HUES64 (cell line): ENCODE data around the gene TMEM120A.

Source experiments
- H3K27ac ChIP-seq: 2 replicates; pipeline ENCODE4 v1.7.0; 2013; ENCODE audit warnings: low read depth, low read length, inconsistent platforms
- H3K27me3 ChIP-seq: 2 replicates; pipeline ENCODE4 v1.6.1; 2013; ENCODE audit warnings: mild to moderate bottlenecking, low read length; ENCODE audit not compliant: insufficient read depth
- H3K36me3 ChIP-seq: 2 replicates; pipeline ENCODE4 v1.6.1; 2013; ENCODE audit warnings: mild to moderate bottlenecking, low read length; ENCODE audit not compliant: insufficient read depth
- H3K4me1 ChIP-seq: 2 replicates; pipeline ENCODE4 v1.6.1; 2013; ENCODE audit warnings: mild to moderate bottlenecking, low read length, moderate library complexity; ENCODE audit not compliant: insufficient read depth
- H3K4me3 ChIP-seq: 2 replicates; pipeline ENCODE4 v1.5.1; 2013; ENCODE audit warnings: mild to moderate bottlenecking, low read length, moderate library complexity
- H3K9ac ChIP-seq: 2 replicates; pipeline ENCODE4 v1.6.1; 2013; ENCODE audit warnings: mild to moderate bottlenecking, low read depth, low read length
- H3K9me3 ChIP-seq: 2 replicates; pipeline ENCODE4 v1.6.1; 2013; ENCODE audit warnings: low read depth, low read length; ENCODE audit not compliant: insufficient read depth
- WGBS: fragments of 150-250, 120-280 bp; methylation state at CpG from one replicate; pipeline ENCODE4 v1.1.7; 2013; ENCODE audit warnings: missing lambda C conversion rate; 5-methylcytosine and 5-hydroxymethylcytosine counted together

The TMEM120A gene

GRCh38 chr7:75951506-75951905, 42.9 kb downstream of the TMEM120A start:
- no peaks in the 10 kb centered on the region for H3K27me3 ChIP-seq
- WGBS = 94% methylated on average over 5 of the region's 5 CpGs
- no peak overlapping the region for H3K27ac ChIP-seq
- no peaks in the 10 kb centered on the region for H3K4me1 ChIP-seq
- H3K9ac ChIP-seq = no peak overlapping the region
- H3K9me3 ChIP-seq = no peaks in the 10 kb centered on the region
- no peak overlapping the region for H3K4me3 ChIP-seq
- H3K36me3 ChIP-seq = peaks cover 26% of the 10 kb centered on the region

GRCh38 chr7:75950111-75950681, 44.2 kb downstream of the TMEM120A start:
- Histone ChIP-seq H3K36me3 (peaks cover 13% of the 10 kb centered on the region), H3K4me3 (no peak overlapping the region), H3K27me3 (no peaks in the 10 kb centered on the region), H3K4me1 (no peaks in the 10 kb centered on the region), H3K9me3 (no peaks in the 10 kb centered on the region), H3K27ac (no peak overlapping the region), H3K9ac (no peak overlapping the region)
- WGBS = 93% methylated on average over 15 of the region's 15 CpGs

- Histone ChIP-seq H3K36me3 (no peaks in the 10 kb centered on the region), H3K9me3 (no peaks in the 10 kb centered on the region), H3K4me1 (no peaks in the 10 kb centered on the region), H3K9ac (no peak overlapping the region), H3K4me3 (no peak overlapping the region), H3K27ac (no peak overlapping the region), H3K27me3 (no peaks in the 10 kb centered on the region)
- WGBS = 93% methylated on average over 9 of the region's 9 CpGs
Measured at GRCh38 chr7:75948179-75948578, 46.2 kb downstream of the TMEM120A start.

DNA sequence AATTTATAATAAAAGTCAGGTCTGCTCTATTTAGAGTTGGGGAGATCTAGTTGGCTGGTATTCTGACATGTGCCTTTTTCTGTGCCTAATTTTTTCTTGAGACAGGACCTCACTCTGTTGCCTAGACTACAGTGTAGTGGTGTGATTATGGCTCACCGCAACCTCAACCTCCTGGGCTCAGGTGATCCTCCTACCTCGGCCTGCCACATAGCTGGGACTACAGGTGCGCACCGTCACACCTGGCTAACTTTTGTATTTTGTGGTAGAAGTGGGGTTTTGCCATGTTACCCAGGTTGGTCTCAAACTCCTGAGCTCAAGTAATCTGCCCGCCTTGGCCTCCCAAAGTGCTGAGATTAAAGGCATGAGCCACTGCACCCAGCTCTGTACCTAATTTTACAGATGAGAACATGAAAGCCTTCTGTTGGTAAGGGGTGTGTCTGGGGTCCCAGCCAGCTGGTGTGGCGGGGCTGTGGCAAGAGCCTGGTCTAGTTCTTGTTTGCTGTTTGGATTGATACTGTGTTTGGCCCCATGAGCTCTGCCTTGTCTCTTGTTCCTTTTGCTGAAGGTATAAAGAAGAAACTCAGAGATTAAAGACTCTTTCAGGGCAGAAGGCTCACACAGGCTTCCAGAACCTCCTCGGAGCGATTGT, 48.1 kb downstream of the TMEM120A start:
- Histone ChIP-seq H3K4me3 (no peak overlapping the region), H3K27me3 (no peaks in the 10 kb centered on the region), H3K9ac (no peak overlapping the region), H3K9me3 (no peaks in the 10 kb centered on the region), H3K4me1 (no peaks in the 10 kb centered on the region), H3K27ac (no peak overlapping the region), H3K36me3 (0 out of 2 replicates have a peak, but pooled peaks cover under 1% of the 10 kb centered on the region)
- 82% methylated on average over 8 of the region's 8 CpGs for WGBS

- Histone ChIP-seq H3K36me3 (peaks cover 6% of the 10 kb centered on the region; the same call in 1 of the 2 replicates), H3K27me3 (no peaks in the 10 kb centered on the region), H3K27ac (no peak overlapping the region), H3K4me3 (no peak overlapping the region), H3K9me3 (no peaks in the 10 kb centered on the region), H3K9ac (no peak overlapping the region), H3K4me1 (no peaks in the 10 kb centered on the region)
- 95% methylated on average over 8 of the region's 8 CpGs for WGBS
Measured at GRCh38 chr7:75945297-75946168, 48.9 kb downstream of the TMEM120A start.

DNA sequence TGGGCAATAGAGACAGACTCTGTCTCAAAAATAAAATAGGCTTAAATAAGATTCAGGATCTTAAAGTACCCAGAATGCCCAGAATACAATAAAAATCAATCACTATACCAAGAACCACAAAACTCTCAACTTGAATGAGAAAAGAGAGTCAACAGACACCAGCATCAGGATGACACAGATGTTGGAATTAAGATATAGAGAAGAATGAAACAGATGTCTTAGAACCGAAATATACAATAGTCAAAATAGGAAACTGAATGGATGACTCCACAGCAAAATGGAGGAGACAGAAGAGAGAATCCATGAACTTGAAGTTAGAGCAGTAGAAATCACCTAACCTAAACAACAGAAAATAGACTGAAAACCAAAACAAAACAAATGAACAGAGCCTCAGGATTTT, 49.9 kb downstream of the TMEM120A start:
- 100% methylated on average over 1 of the region's 1 CpG for WGBS
- Histone ChIP-seq H3K9ac (no peak overlapping the region), H3K4me1 (no peaks in the 10 kb centered on the region), H3K27ac (no peak overlapping the region), H3K4me3 (no peak overlapping the region), H3K9me3 (no peaks in the 10 kb centered on the region), H3K36me3 (peaks cover 6% of the 10 kb centered on the region; the same call in 1 of the 2 replicates), H3K27me3 (no peaks in the 10 kb centered on the region)

- Histone ChIP-seq H3K27ac (no peak overlapping the region), H3K4me3 (no peak overlapping the region), H3K9ac (no peak overlapping the region), H3K9me3 (no peaks in the 10 kb centered on the region), H3K36me3 (peaks cover 6% of the 10 kb centered on the region; the same call in 1 of the 2 replicates), H3K27me3 (no peaks in the 10 kb centered on the region), H3K4me1 (no peaks in the 10 kb centered on the region)
- 97% methylated on average over 4 of the region's 6 CpGs for WGBS
Measured at GRCh38 chr7:75943864-75944263, 50.5 kb downstream of the TMEM120A start.

DNA sequence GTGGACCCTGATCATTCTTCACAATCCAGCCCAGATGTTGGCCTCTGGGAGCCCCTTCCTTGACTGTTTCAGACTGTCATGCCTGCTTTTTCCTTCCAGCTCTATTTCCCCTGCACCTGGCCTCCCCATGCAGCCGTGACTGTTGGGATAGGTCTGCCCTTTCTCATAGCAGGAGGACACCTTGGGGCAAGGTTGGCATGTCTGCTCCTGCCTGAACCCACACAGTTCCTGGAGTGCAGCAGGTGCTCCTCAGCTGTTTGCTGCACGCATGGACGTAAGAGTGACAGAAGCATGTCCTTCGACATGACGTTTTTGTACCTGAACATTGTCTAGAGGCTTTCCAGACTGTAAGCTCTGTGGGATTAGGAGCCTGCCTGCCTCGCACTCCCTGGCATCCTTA, 55.5 kb downstream of the TMEM120A start:
- no peak overlapping the region for H3K9ac ChIP-seq
- H3K4me3 ChIP-seq = no peak overlapping the region
- peaks cover 6% of the 10 kb centered on the region; the same call in 1 of the 2 replicates for H3K36me3 ChIP-seq
- H3K27me3 ChIP-seq = no peaks in the 10 kb centered on the region
- no peaks in the 10 kb centered on the region for H3K4me1 ChIP-seq
- H3K27ac ChIP-seq = no peak overlapping the region
- WGBS = 95% methylated on average over 6 of the region's 6 CpGs
- no peaks in the 10 kb centered on the region for H3K9me3 ChIP-seq

DNA sequence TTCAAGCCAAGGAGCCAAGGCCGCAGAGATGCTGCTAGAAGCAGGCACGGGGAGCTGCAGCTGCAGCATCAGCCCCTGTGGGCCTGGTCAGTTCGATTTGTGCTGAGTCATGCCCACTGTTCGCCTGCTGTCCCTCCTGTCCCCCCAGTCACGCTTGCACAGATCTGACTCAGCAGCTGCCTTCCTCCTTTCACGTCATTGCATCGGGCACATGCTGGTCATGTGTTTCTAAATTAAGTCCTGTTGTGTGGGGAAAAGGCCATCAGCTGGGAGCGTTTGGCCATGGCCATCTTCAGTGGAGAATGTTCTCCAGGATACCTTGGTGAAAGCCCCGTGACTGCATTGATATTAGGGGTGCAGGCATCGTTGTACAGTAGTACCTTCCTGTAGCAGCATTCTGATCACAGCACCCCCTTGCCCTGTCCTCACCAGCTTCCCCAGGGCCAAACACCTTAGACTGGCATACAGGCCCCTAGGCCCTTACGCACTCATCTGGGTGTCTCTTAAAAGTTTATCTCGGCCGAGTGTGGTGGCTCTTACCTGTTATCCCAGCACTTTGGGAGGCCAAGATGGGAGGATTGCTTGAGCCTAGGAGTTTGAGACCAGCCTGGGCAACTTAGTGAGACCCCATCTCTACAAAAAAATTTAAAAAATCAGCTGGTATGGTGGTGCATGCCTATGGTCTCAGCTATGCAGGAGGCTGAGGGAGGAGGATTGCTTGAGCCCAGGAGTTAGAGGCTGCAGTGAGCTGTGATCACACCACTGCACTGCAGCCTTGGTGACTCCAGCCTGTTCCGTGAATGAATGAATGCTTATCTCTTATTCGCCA, 56.2 kb downstream of the TMEM120A start:
- Histone ChIP-seq H3K27me3 (no peaks in the 10 kb centered on the region), H3K27ac (no peak overlapping the region), H3K4me3 (no peak overlapping the region), H3K36me3 (peaks cover 6% of the 10 kb centered on the region; the same call in 1 of the 2 replicates), H3K9ac (no peak overlapping the region), H3K9me3 (no peaks in the 10 kb centered on the region), H3K4me1 (no peaks in the 10 kb centered on the region)
- WGBS = 96% methylated on average over 15 of the region's 15 CpGs
